HEK293 (cell line): Measurements from ENCODE around the gene POLR3E.

Experiments used
- FEZF1 ChIP-seq: fragments of 450-650 bp; formaldehyde crosslinking; IDR thresholded peaks from 2 replicates; pipeline ENCODE4 v1.5.1; 2016; ENCODE audit warnings: missing biosample characterization, missing genetic modification characterization
- GLIS2 ChIP-seq: fragments of 450-650 bp; formaldehyde crosslinking; IDR thresholded peaks from 2 replicates; pipeline ENCODE4 v1.5.1; 2016; ENCODE audit warnings: missing biosample characterization, missing genetic modification characterization
- KLF1 ChIP-seq: fragments of 450-650 bp; formaldehyde crosslinking; IDR thresholded peaks from 2 replicates; pipeline ENCODE4 v1.5.1; 2016; ENCODE audit warnings: missing biosample characterization, missing genetic modification characterization
- SP2 ChIP-seq: fragments of 450-650 bp; formaldehyde crosslinking; IDR thresholded peaks from 2 replicates; pipeline ENCODE4 v1.5.1; 2016; ENCODE audit warnings: missing biosample characterization, missing genetic modification characterization
- ZBTB17 ChIP-seq: fragments of 450-650 bp; formaldehyde crosslinking; IDR thresholded peaks from 2 replicates; pipeline ENCODE4 v1.5.1; 2016; ENCODE audit warnings: missing biosample characterization, missing genetic modification characterization
- ZBTB48 ChIP-seq: fragments of 450-650 bp; formaldehyde crosslinking; IDR thresholded peaks from 2 replicates; pipeline ENCODE4 v1.5.1; 2016; ENCODE audit warnings: missing biosample characterization, missing genetic modification characterization
- ZFHX2 ChIP-seq: fragments of 450-650 bp; formaldehyde crosslinking; conservative IDR thresholded peaks from 2 replicates; pipeline ENCODE4 v1.5.1; 2016; ENCODE audit warnings: missing biosample characterization, missing genetic modification characterization
- ZIC2 ChIP-seq: fragments of 450-650 bp; formaldehyde crosslinking; IDR thresholded peaks from 2 replicates; pipeline ENCODE4 v1.5.1; 2016; ENCODE audit warnings: missing biosample characterization, missing genetic modification characterization
- ZNF10 ChIP-seq: fragments of 450-650 bp; formaldehyde crosslinking; IDR thresholded peaks from 2 replicates; pipeline ENCODE4 v1.5.1; 2017; ENCODE audit warnings: missing biosample characterization, missing genetic modification characterization
- ZNF292 ChIP-seq: fragments of 450-650 bp; formaldehyde crosslinking; IDR thresholded peaks from 2 replicates; pipeline ENCODE4 v1.5.1; 2016; ENCODE audit warnings: low read depth, missing biosample characterization, missing genetic modification characterization, borderline replicate concordance
- ZNF335 ChIP-seq: fragments of 450-650 bp; formaldehyde crosslinking; conservative IDR thresholded peaks from 2 replicates; pipeline ENCODE4 v1.5.1; 2016; ENCODE audit warnings: missing biosample characterization, missing genetic modification characterization
- ZNF600 ChIP-seq: fragments of 450-650 bp; formaldehyde crosslinking; IDR thresholded peaks from 2 replicates; pipeline ENCODE4 v1.5.1; 2016; ENCODE audit warnings: missing biosample characterization, missing genetic modification characterization
- TF ChIP-seq, protein P1 (sequence below): fragments of 450-650 bp; formaldehyde crosslinking; IDR thresholded peaks from 2 replicates; pipeline ENCODE4 v1.5.1; 2016; ENCODE audit warnings: missing biosample characterization, missing genetic modification characterization
- TF ChIP-seq, protein P2 (sequence below): fragments of 450-650 bp; formaldehyde crosslinking; IDR thresholded peaks from 2 replicates; pipeline ENCODE4 v1.5.1; 2016; ENCODE audit warnings: missing biosample characterization, missing genetic modification characterization
- TF ChIP-seq, protein P3 (sequence below): sonication (generic); formaldehyde crosslinking; IDR thresholded peaks from 2 replicates; pipeline ENCODE4 v1.8.1; 2022; ENCODE audit warnings: mild to moderate bottlenecking, moderate library complexity, missing genetic modification reagents
- TF ChIP-seq, protein P4 (sequence below): fragments of 450-650 bp; formaldehyde crosslinking; IDR thresholded peaks from 2 replicates; pipeline ENCODE4 v1.5.0; 2017; ENCODE audit warnings: missing biosample characterization, missing genetic modification characterization, borderline replicate concordance
- TF ChIP-seq, protein P5 (sequence below): fragments of 450-650 bp; formaldehyde crosslinking; IDR thresholded peaks from 2 replicates; pipeline ENCODE4 v1.5.1; 2016; ENCODE audit warnings: missing biosample characterization, missing genetic modification characterization
- TF ChIP-seq, protein P6 (sequence below): fragments of 450-650 bp; formaldehyde crosslinking; conservative IDR thresholded peaks from 2 replicates; pipeline ENCODE4 v1.5.1; 2016; ENCODE audit warnings: low read depth, missing biosample characterization, missing genetic modification characterization

Gene POLR3E

DNA sequence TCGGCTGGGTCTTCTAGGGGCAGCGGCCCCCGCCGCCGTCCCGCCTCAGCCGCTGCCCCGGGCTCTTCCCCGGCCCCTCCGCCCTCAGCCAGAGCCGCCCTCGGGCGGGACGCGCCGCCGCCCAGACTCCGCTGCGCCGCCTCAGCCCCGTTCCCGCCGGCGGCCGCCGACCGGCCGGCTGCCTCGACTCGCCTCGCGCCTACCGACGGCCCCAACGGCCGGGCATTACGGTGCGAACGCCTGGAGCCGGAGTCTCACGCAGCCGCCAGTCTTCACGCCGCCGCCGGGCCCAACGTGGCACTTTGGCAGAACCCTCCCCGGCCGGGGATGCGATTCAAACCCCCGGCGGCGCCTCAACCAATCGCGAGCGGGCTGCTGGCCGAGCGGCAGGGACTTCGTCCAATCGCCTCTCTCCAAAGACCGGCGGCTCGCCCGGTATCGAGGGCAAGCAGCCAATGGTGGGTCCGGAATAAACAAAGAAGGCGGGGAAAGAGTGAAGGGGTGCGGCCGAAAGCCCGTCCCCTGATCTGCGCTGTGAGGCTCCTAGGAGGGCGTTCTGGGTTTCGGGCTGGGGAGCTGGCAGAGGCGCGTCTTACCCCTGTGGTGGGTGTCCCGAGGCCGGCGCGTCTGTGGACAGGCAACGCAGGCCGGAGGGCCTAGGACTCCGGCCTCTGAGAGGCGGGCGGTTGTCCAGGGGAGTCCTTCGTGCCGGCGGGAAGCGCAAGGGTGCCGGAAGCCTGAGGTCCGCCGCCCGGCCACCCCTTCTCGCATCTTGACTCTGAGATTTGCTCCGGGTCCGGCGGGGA lies 77.3 kb downstream of the POLR3E start, which contains the start of gene CDR2 (continued):
- TF ChIP-seq KLF1 (tag by site-specific recombination) (peak; percentile 42; the same call in 1 of the 2 replicates), ZNF600 (tag by site-specific recombination) (peak; percentile 84), ZBTB17 (tag by site-specific recombination) (peak; percentile 89), SP2 (tag by site-specific recombination) (peak; percentile 97), ZFHX2 (tag by site-specific recombination) (peak; percentile 45; the same call in 1 of the 2 replicates), ZNF10 (tag by site-specific recombination) (peak; percentile 77; the same call in 1 of the 2 replicates), ZNF292 (tag by site-specific recombination) (no peak), ZIC2 (tag by site-specific recombination) (0 out of 2 replicates have a peak, but pooled peaks have one; percentile 37), ZBTB48 (tag by site-specific recombination) (0 out of 2 replicates have a peak, but pooled peaks have one; percentile 18), FEZF1 (tag by site-specific recombination) (no peak), ZNF335 (tag by site-specific recombination) (peak; percentile 94), GLIS2 (tag by site-specific recombination) (peak; percentile 64)
- TF ChIP-seq, protein P1, sequence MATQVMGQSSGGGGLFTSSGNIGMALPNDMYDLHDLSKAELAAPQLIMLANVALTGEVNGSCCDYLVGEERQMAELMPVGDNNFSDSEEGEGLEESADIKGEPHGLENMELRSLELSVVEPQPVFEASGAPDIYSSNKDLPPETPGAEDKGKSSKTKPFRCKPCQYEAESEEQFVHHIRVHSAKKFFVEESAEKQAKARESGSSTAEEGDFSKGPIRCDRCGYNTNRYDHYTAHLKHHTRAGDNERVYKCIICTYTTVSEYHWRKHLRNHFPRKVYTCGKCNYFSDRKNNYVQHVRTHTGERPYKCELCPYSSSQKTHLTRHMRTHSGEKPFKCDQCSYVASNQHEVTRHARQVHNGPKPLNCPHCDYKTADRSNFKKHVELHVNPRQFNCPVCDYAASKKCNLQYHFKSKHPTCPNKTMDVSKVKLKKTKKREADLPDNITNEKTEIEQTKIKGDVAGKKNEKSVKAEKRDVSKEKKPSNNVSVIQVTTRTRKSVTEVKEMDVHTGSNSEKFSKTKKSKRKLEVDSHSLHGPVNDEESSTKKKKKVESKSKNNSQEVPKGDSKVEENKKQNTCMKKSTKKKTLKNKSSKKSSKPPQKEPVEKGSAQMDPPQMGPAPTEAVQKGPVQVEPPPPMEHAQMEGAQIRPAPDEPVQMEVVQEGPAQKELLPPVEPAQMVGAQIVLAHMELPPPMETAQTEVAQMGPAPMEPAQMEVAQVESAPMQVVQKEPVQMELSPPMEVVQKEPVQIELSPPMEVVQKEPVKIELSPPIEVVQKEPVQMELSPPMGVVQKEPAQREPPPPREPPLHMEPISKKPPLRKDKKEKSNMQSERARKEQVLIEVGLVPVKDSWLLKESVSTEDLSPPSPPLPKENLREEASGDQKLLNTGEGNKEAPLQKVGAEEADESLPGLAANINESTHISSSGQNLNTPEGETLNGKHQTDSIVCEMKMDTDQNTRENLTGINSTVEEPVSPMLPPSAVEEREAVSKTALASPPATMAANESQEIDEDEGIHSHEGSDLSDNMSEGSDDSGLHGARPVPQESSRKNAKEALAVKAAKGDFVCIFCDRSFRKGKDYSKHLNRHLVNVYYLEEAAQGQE (tag by site-specific recombination), result no peak
- TF ChIP-seq, protein P2, sequence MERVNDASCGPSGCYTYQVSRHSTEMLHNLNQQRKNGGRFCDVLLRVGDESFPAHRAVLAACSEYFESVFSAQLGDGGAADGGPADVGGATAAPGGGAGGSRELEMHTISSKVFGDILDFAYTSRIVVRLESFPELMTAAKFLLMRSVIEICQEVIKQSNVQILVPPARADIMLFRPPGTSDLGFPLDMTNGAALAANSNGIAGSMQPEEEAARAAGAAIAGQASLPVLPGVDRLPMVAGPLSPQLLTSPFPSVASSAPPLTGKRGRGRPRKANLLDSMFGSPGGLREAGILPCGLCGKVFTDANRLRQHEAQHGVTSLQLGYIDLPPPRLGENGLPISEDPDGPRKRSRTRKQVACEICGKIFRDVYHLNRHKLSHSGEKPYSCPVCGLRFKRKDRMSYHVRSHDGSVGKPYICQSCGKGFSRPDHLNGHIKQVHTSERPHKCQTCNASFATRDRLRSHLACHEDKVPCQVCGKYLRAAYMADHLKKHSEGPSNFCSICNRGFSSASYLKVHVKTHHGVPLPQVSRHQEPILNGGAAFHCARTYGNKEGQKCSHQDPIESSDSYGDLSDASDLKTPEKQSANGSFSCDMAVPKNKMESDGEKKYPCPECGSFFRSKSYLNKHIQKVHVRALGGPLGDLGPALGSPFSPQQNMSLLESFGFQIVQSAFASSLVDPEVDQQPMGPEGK (tag by site-specific recombination), result peak; percentile 64
- TF ChIP-seq, protein P3, sequence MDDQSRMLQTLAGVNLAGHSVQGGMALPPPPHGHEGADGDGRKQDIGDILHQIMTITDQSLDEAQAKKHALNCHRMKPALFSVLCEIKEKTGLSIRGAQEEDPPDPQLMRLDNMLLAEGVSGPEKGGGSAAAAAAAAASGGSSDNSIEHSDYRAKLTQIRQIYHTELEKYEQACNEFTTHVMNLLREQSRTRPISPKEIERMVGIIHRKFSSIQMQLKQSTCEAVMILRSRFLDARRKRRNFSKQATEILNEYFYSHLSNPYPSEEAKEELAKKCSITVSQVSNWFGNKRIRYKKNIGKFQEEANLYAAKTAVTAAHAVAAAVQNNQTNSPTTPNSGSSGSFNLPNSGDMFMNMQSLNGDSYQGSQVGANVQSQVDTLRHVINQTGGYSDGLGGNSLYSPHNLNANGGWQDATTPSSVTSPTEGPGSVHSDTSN, result peak; percentile 96
- TF ChIP-seq, protein P4, sequence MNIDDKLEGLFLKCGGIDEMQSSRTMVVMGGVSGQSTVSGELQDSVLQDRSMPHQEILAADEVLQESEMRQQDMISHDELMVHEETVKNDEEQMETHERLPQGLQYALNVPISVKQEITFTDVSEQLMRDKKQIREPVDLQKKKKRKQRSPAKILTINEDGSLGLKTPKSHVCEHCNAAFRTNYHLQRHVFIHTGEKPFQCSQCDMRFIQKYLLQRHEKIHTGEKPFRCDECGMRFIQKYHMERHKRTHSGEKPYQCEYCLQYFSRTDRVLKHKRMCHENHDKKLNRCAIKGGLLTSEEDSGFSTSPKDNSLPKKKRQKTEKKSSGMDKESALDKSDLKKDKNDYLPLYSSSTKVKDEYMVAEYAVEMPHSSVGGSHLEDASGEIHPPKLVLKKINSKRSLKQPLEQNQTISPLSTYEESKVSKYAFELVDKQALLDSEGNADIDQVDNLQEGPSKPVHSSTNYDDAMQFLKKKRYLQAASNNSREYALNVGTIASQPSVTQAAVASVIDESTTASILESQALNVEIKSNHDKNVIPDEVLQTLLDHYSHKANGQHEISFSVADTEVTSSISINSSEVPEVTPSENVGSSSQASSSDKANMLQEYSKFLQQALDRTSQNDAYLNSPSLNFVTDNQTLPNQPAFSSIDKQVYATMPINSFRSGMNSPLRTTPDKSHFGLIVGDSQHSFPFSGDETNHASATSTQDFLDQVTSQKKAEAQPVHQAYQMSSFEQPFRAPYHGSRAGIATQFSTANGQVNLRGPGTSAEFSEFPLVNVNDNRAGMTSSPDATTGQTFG (tag by site-specific recombination), result no peak
- TF ChIP-seq, protein P5, sequence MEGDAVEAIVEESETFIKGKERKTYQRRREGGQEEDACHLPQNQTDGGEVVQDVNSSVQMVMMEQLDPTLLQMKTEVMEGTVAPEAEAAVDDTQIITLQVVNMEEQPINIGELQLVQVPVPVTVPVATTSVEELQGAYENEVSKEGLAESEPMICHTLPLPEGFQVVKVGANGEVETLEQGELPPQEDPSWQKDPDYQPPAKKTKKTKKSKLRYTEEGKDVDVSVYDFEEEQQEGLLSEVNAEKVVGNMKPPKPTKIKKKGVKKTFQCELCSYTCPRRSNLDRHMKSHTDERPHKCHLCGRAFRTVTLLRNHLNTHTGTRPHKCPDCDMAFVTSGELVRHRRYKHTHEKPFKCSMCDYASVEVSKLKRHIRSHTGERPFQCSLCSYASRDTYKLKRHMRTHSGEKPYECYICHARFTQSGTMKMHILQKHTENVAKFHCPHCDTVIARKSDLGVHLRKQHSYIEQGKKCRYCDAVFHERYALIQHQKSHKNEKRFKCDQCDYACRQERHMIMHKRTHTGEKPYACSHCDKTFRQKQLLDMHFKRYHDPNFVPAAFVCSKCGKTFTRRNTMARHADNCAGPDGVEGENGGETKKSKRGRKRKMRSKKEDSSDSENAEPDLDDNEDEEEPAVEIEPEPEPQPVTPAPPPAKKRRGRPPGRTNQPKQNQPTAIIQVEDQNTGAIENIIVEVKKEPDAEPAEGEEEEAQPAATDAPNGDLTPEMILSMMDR (tag by site-specific recombination), result peak; percentile 46
- TF ChIP-seq, protein P6, sequence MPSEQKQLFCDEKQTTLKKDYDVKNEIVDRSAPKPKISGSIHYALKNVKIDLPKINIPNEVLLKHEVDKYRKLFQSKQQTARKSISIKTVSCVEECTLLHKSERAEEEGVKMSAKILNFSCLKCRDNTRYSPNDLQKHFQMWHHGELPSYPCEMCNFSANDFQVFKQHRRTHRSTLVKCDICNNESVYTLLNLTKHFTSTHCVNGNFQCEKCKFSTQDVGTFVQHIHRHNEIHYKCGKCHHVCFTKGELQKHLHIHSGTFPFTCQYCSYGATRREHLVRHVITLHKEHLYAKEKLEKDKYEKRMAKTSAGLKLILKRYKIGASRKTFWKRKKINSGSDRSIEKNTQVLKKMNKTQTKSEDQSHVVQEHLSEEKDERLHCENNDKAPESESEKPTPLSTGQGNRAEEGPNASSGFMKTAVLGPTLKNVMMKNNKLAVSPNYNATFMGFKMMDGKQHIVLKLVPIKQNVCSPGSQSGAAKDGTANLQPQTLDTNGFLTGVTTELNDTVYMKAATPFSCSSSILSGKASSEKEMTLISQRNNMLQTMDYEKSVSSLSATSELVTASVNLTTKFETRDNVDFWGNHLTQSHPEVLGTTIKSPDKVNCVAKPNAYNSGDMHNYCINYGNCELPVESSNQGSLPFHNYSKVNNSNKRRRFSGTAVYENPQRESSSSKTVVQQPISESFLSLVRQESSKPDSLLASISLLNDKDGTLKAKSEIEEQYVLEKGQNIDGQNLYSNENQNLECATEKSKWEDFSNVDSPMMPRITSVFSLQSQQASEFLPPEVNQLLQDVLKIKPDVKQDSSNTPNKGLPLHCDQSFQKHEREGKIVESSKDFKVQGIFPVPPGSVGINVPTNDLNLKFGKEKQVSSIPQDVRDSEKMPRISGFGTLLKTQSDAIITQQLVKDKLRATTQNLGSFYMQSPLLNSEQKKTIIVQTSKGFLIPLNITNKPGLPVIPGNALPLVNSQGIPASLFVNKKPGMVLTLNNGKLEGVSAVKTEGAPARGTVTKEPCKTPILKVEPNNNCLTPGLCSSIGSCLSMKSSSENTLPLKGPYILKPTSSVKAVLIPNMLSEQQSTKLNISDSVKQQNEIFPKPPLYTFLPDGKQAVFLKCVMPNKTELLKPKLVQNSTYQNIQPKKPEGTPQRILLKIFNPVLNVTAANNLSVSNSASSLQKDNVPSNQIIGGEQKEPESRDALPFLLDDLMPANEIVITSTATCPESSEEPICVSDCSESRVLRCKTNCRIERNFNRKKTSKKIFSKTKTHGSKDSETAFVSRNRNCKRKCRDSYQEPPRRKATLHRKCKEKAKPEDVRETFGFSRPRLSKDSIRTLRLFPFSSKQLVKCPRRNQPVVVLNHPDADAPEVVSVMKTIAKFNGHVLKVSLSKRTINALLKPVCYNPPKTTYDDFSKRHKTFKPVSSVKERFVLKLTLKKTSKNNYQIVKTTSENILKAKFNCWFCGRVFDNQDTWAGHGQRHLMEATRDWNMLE (tag by site-specific recombination), result 0 out of 2 replicates have a peak, but pooled peaks have one; percentile 9
